H1 (cell line): ENCODE results near the gene HERC5. TPM values are rescaled to one million over a fixed set of nuclear protein-coding genes. Genes with fewer than 3 reads are reported as not detected.
A peak's percentile ranks its signal among the peaks of the same experiment; 100 is the strongest.

Source experiments
- CHD7 ChIP-seq: fragments of 300-600 bp; sonication (generic); IDR thresholded peaks from 2 replicates; pipeline ENCODE4 v1.7.1; 2012; ENCODE audit warnings: low read length, moderate library complexity, mild to moderate bottlenecking, inconsistent platforms; ENCODE audit not compliant: insufficient replicate concordance
- FOSL1 ChIP-seq: IDR thresholded peaks from 2 replicates; pipeline ENCODE4 v1.6.1; 2011; ENCODE audit warnings: mild to moderate bottlenecking, low read depth, low read length, moderate library complexity; ENCODE audit not compliant: insufficient read depth
- HDAC2 ChIP-seq, 2 experiments: fragments of 300-600 bp in 1 of 2; sonication (generic) in 1 of 2; IDR thresholded peaks; 2 replicates each; pipeline ENCODE4 v1.6.1; 2011 to 2012; ENCODE audit warnings: low read depth in 2 of 2, low read length in 2 of 2, mild to moderate bottlenecking in 2 of 2, moderate library complexity in 2 of 2, borderline replicate concordance in 1 of 2, inconsistent platforms in 1 of 2
- KDM4A ChIP-seq: IDR thresholded peaks from one replicate; pipeline ENCODE4 v1.7.1; 2012; ENCODE audit warnings: low read depth, mild to moderate bottlenecking, moderate library complexity, low read length, inconsistent platforms; ENCODE audit not compliant: severe bottlenecking
- PHF8 ChIP-seq: fragments of 200-600 bp; sonication (generic); conservative IDR thresholded peaks from 2 replicates; pipeline ENCODE4 v1.7.1; 2012; ENCODE audit warnings: low read depth, mild to moderate bottlenecking, inconsistent platforms, low read length, moderate library complexity
- POLR2AphosphoS5 ChIP-seq: IDR thresholded peaks from 2 replicates; pipeline ENCODE4 v1.6.1; 2011; ENCODE audit warnings: low read depth, low read length
- SUZ12 ChIP-seq: fragments of 200-600 bp; sonication (generic); IDR thresholded peaks from 2 replicates; pipeline ENCODE4 v1.6.1; 2012; ENCODE audit warnings: mild to moderate bottlenecking, inconsistent platforms, low read length, moderate library complexity, mixed read lengths
- polyA plus RNA-seq, 7 experiments: library from polyadenylated mRNA; depleted of rRNA in 3 of 7; stranded (reverse) in 5 of 7; unstranded in 2 of 7; fragments of >200 nt in 5 of 7; fragments of 200-250 nt in 2 of 7; gene quantifications; 1 replicate in 5 of 7; 2 replicates in 1 of 7; 4 replicates in 1 of 7; pipeline versions ENCODE4 v1.2.1 to v1.2.3, GENCODE V29; 2011 to 2013; ENCODE audit warnings: missing spikeins in 2 of 7, mixed read lengths in 2 of 7
- total RNA-seq: library from RNA; stranded (reverse); fragmentation: NEBNext Ultra II Directional; extraction: Animal tissue kit (Norgen Biotek cat#: 25700); gene quantifications from 2 replicates; pipeline ENCODE4 v1.2.1, GENCODE V29; 2021
- TF ChIP-seq, protein P1 (sequence below): IDR thresholded peaks from 2 replicates; pipeline ENCODE4 v1.6.1; 2012; ENCODE audit warnings: inconsistent platforms

Gene HERC5
- total and polyA plus RNA-seq, 2 of the 8 experiments (the other 6 are each of a cell fraction or from before 2014, with no cell fraction given): 6.6 to 20.7 TPM

DNA sequence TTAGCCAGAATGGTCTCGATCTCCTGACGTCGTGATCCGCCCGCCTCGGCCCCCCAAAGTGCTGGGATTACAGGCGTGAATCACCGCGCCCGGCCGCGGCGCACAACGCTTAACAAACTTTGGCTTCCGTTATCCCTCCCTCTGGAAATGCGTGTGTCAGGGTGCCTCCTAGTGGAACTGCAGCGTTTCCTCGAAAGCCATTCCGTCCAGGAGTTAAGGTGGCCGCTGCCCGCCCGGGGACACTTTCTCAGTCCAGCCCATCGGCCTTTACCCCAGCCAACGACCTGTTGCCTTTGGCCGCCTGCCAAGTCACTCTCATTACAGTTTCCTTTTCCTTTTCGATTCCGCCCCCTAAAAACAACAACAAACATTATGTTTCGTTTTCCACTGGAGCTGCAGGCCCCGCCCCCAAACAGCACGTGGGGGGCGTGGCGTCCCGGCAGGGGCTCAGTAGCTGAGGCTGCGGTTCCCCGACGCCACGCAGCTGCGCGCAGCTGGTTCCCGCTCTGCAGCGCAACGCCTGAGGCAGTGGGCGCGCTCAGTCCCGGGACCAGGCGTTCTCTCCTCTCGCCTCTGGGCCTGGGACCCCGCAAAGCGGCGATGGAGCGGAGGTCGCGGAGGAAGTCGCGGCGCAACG is at the start of gene HERC5 (continued):
- TF ChIP-seq KDM4A: peak; percentile 97
- TF ChIP-seq FOSL1: no peak
- peak; percentile 52; the same call in 1 of the 2 replicates for TF ChIP-seq PHF8
- TF ChIP-seq, protein P1, sequence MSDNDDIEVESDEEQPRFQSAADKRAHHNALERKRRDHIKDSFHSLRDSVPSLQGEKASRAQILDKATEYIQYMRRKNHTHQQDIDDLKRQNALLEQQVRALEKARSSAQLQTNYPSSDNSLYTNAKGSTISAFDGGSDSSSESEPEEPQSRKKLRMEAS: peak; percentile 95
- no peak for TF ChIP-seq SUZ12
- no peak for TF ChIP-seq HDAC2 (IDR thresholded peaks at IDR 0.05; ENCODE audit: borderline replicate concordance in 1 of 2, low read depth in 2 of 2, low read length in 2 of 2)
- TF ChIP-seq POLR2AphosphoS5: peak; percentile 50; the same call in 1 of the 2 replicates
- TF ChIP-seq CHD7: no peak
- TF ChIP-seq, all 59 proteins: peak for 16
